A673 (cell line): Measurements from ENCODE around the gene AFM. TPM values are rescaled to one million over a fixed set of nuclear protein-coding genes. Genes with fewer than 3 reads are reported as not detected.
"Not testable (repeated sequence)": the region's sequence is repeated elsewhere in the genome, so short reads cannot be mapped to it uniquely, and the experiment has no call there.

ENCODE experiments used
- BruUV-seq: library from RNA; stranded (reverse); fragments of 400-500 nt; replicated peaks from 2 replicates; lab custom pipeline; 2021; lab: Mats Ljungman, UMichigan
- CTCF ChIA-PET: fragments of 300-600 bp; sonication (Branson Sonifier 250); formaldehyde crosslinking; loops from one replicate; lab custom pipeline; 2022; ENCODE audit warnings: antibody characterized with exemption; lab: Charles Lee
- POLR2A ChIA-PET: fragments of 300-600 bp; sonication (Branson Sonifier 250); formaldehyde crosslinking; loops from one replicate; lab custom pipeline; 2022; ENCODE audit warnings: antibody characterized with exemption; ENCODE audit not compliant: low non-redundant PET; lab: Charles Lee
- DNase-seq: peaks from one replicate; pipeline ENCODE4 v3.0.0-alpha.2; 2015; ENCODE audit warnings: low spot score
- H3K27ac ChIP-seq: fragments of 200-600 bp; sonication (generic); 2 replicates; pipeline ENCODE4 v1.5.1; 2016; ENCODE audit warnings: mixed run types, low read depth, mild to moderate bottlenecking, mixed read lengths, antibody characterized with exemption, low read length; ENCODE audit not compliant: poor library complexity, severe bottlenecking
- H3K27me3 ChIP-seq: fragments of 200-600 bp; sonication (generic); replicated peaks from 2 replicates; pipeline ENCODE4 v1.6.1; 2017; ENCODE audit warnings: mixed run types, low read depth, mild to moderate bottlenecking, mixed read lengths, antibody characterized with exemption, low read length; ENCODE audit not compliant: insufficient read depth, poor library complexity
- H3K36me3 ChIP-seq: fragments of 200-600 bp; sonication (generic); 2 replicates; pipeline ENCODE4 v1.6.1; 2016; ENCODE audit warnings: mixed run types, mild to moderate bottlenecking, mixed read lengths, antibody characterized with exemption, low read length; ENCODE audit not compliant: insufficient read depth, poor library complexity, severe bottlenecking
- H3K4me1 ChIP-seq: fragments of 200-600 bp; sonication (generic); 2 replicates; pipeline ENCODE4 v1.6.1; 2017; ENCODE audit warnings: mixed run types, mild to moderate bottlenecking, mixed read lengths, antibody characterized with exemption, low read length; ENCODE audit not compliant: insufficient read depth, poor library complexity, severe bottlenecking
- H3K4me3 ChIP-seq: fragments of 200-600 bp; sonication (generic); 2 replicates; pipeline ENCODE4 v1.5.1; 2016; ENCODE audit warnings: low read depth, mixed run types, mild to moderate bottlenecking, mixed read lengths, low read length; ENCODE audit not compliant: poor library complexity, severe bottlenecking
- H3K9me3 ChIP-seq: fragments of 200-600 bp; sonication (generic); 2 replicates; pipeline ENCODE4 v1.6.1; 2016; ENCODE audit warnings: mixed run types, low read depth, mild to moderate bottlenecking, mixed read lengths, antibody characterized with exemption, low read length; ENCODE audit not compliant: poor library complexity, severe bottlenecking
- CTCF ChIP-seq: fragments of 300-800, 200-600 bp; sonication (generic); conservative IDR thresholded peaks from 2 replicates; pipeline ENCODE4 v1.5.1; 2017; ENCODE audit warnings: low read depth, mild to moderate bottlenecking, antibody characterized with exemption, low read length, moderate library complexity, mixed read lengths
- EZH2 ChIP-seq: fragments of 200-600 bp; sonication (generic); IDR thresholded peaks from 2 replicates; pipeline ENCODE4 v1.6.1; 2017; ENCODE audit warnings: borderline replicate concordance, low read depth, mild to moderate bottlenecking, mixed read lengths, antibody characterized with exemption, low read length; ENCODE audit not compliant: poor library complexity, severe bottlenecking
- intact Hi-C: fragments of 100-400 bp; cut with micrococcal nuclease; formaldehyde crosslinking; loops from one replicate; pipeline ENCODE4 v1.10.0; 2022; ENCODE audit not compliant: unreplicated experiment
- total RNA-seq: library from RNA; stranded (reverse); gene quantifications from 2 replicates; pipeline ENCODE4 v1.2.3, GENCODE V29; 2021

AFM gene
- total RNA-seq, 1 experiment from 2014 or later: not detected

DNA sequence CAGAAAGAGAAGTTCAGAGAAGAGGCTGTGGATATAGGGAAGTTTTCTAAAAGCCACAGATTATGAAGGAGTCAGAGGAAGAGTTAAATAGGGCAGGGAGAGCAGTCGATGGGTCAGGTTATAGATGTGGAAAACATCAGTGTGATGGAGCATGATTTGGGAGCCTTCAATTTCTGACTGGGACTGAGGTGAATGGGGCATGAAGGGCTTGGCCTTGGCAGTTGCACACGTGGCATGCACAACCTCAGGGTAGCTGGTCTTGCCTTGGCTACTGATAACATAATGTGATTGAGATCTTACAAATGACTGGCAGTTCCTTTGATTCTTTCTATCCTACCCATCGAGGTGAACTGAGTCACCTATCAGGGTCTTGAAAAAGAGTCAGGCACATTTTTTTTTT is 59.7 kb downstream of the AFM start:
- H3K4me1 ChIP-seq: no peaks in the 10 kb centered on the region
- no peak overlapping the region for H3K4me3 ChIP-seq
- ChIA-PET POLR2A (no interaction called here), CTCF (no interaction called here)
- no peak overlapping the region for H3K27ac ChIP-seq
- H3K27me3 ChIP-seq: no peaks in the 10 kb centered on the region
- H3K9me3 ChIP-seq: no peaks in the 10 kb centered on the region
- BruUV-seq: no TSS peak
- TF ChIP-seq EZH2: no peak
- no peak for TF ChIP-seq CTCF
- no peaks in the 10 kb centered on the region for H3K36me3 ChIP-seq
- no peak for DNase-seq
- intact Hi-C loops: no loop called here

- POLR2A ChIA-PET: no interaction called here
- H3K27me3 ChIP-seq: no peaks in the 10 kb centered on the region
- CTCF ChIA-PET: no interaction called here
- no peak for TF ChIP-seq EZH2
- TF ChIP-seq CTCF: no peak
- intact Hi-C loops: no loop called here
- no TSS peak for BruUV-seq
- no peaks in the 10 kb centered on the region for H3K4me1 ChIP-seq
- DNase-seq: no peak
- H3K27ac ChIP-seq: no peak overlapping the region
- H3K4me3 ChIP-seq: no peak overlapping the region
- no peaks in the 10 kb centered on the region for H3K9me3 ChIP-seq
- H3K36me3 ChIP-seq: no peaks in the 10 kb centered on the region
These were observed 63.1 kb downstream of the AFM start for GRCh38 chr4:73544620-73545019.

GRCh38 chr4:73550865-73551264 is 69.3 kb downstream of the AFM start:
- intact Hi-C loops, H3K36me3 ChIP-seq: not testable (repeated sequence)

More at GRCh38 chr4:73550865-73551264, 69.3 kb downstream of the AFM start:
- CTCF ChIA-PET, H3K27me3 ChIP-seq, H3K9me3 ChIP-seq, H3K4me1 ChIP-seq, POLR2A ChIA-PET, H3K27ac ChIP-seq, BruUV-seq, H3K4me3 ChIP-seq, DNase-seq: not testable (repeated sequence)

Other genes with a start within 250 kb of the AFM start
- gene ANKRD17, start 222.9 kb upstream of the AFM start, total RNA-seq: 52.0 and 58.4 TPM in 2 replicates
- gene ALB, start 77.5 kb upstream of the AFM start, total RNA-seq: not detected in 2 replicates
- gene AFP, start 45.5 kb upstream of the AFM start, total RNA-seq: not detected in 2 replicates
- not detected in 2 replicates for gene RASSF6, start 138.7 kb downstream of the AFM start, total RNA-seq